Measurements from ENCODE around the gene RBM23.

RBM23 gene

GRCh38 chr14:22886500-22887259 lies 32.3 kb downstream of the RBM23 start:
- DNase-seq (ENCODE audit: low read depth in 2 of 2), result peak; percentile 41 to 62

GRCh38 chr14:22885975-22886374 lies 33.0 kb downstream of the RBM23 start:
- DNase-seq (ENCODE audit: low read depth in 2 of 2), result no peak

GRCh38 chr14:22884738-22885523 lies 34.0 kb downstream of the RBM23 start:
- DNase-seq (ENCODE audit: low read depth in 2 of 2), result no peak

- no peak for DNase-seq (ENCODE audit: low read depth in 2 of 2)
These were observed 34.7 kb downstream of the RBM23 start for GRCh38 chr14:22884076-22884737.

GRCh38 chr14:22883173-22883976 lies 35.6 kb downstream of the RBM23 start, which contains the start of gene REM2:
Gene REM2 (plus strand): TSS chr14:22883222. CDS start chr14:22883288, 66 bp downstream.
- no peak for DNase-seq (ENCODE audit: low read depth in 2 of 2)

GRCh38 chr14:22882529-22883172 lies 36.3 kb downstream of the RBM23 start:
- no peak for DNase-seq (ENCODE audit: low read depth in 2 of 2)

GRCh38 chr14:22882064-22882463 lies 36.9 kb downstream of the RBM23 start:
- DNase-seq (ENCODE audit: low read depth in 2 of 2), result no peak

GRCh38 chr14:22878271-22879246 lies 40.4 kb downstream of the RBM23 start:
- no peak for DNase-seq (ENCODE audit: low read depth in 2 of 2)

GRCh38 chr14:22877000-22877501 lies 41.9 kb downstream of the RBM23 start:
- no peak for DNase-seq (ENCODE audit: low read depth in 2 of 2)

GRCh38 chr14:22875748-22876319 lies 43.1 kb downstream of the RBM23 start:
- DNase-seq (ENCODE audit: low read depth in 2 of 2), result no peak

- no peak for DNase-seq (ENCODE audit: low read depth in 2 of 2)
These were observed 43.8 kb downstream of the RBM23 start for GRCh38 chr14:22875003-22875747.

GRCh38 chr14:22872833-22873520 lies 46.0 kb downstream of the RBM23 start:
- no peak for DNase-seq (ENCODE audit: low read depth in 2 of 2)

- DNase-seq (ENCODE audit: low read depth in 2 of 2), result peak; percentile 60 to 68
These were observed 46.7 kb downstream of the RBM23 start for GRCh38 chr14:22872033-22872832.

GRCh38 chr14:22871224-22872032 lies 47.5 kb downstream of the RBM23 start, which contains the start of gene LRP10:
Gene LRP10 (plus strand): TSS chr14:22871740. CDS start chr14:22872304, 564 bp downstream.
- DNase-seq (ENCODE audit: low read depth in 2 of 2), result peak; percentile 52 to 69

GRCh38 chr14:22870811-22871223 lies 48.1 kb downstream of the RBM23 start:
- peak in 1 of 2 donors; percentile 6 for DNase-seq (ENCODE audit: low read depth in 2 of 2)

GRCh38 chr14:22866874-22867273 lies 52.1 kb downstream of the RBM23 start:
- DNase-seq (ENCODE audit: low read depth in 2 of 2), result no peak
